Embryonic facial prominence (tissue), 1 donor: Measurements from ENCODE around the gene CHAF1A.

Source experiments
- DNase-seq: peaks from one replicate; pipeline ENCODE4 v3.0.0-alpha.2; 2016; ENCODE audit errors: extremely low spot score

The CHAF1A gene

DNA sequence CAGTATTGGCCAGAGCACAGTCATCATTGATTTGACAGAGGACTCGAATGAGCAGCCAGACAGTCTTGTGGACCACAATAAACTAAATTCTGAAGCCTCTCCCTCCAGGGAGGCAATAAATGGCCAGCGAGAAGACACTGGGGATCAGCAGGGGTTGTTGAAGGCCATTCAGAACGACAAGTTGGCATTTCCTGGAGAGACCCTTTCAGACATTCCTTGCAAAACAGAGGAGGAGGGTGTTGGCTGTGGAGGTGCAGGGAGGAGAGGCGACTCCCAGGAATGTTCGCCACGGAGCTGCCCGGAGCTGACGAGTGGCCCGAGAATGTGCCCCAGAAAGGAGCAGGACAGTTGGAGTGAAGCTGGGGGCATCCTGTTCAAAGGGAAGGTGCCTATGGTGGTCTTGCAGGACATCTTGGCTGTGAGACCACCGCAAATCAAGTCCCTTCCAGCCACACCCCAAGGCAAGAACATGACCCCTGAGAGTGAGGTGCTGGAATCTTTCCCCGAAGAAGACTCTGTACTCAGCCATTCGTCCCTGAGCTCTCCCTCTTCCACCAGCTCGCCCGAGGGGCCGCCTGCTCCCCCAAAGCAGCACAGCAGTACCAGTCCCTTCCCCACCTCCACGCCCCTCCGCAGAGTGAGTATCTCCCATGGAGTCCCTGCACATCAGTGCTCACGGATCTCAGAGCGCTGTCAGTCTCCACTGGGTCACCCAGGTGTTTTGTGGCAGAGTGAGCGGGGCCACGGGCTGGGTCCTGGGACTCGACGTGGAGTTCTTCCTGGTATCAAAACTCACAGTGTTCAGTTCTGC, 6.9 kb downstream of the CHAF1A start:
- no peak for DNase-seq

DNA sequence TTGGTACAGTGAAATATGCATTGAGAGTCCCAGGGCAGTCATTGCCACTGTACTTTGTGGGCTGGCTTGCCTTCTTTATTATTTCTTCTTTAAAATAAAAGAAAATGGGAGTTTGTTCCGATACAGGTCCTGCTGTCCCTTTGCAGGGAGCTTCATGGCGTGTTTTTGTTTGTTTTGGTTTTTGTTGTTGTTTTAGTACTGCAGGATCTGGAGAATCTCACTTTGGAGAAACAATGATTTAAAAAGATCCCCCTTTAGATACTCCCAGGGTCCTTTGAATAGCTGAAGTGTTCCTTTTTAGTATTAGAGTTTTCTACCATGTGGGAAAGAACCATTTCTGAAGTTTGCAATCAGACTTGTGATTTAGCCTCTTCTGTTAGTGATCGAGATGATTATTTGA, 11.1 kb downstream of the CHAF1A start:
- no peak for DNase-seq

DNA sequence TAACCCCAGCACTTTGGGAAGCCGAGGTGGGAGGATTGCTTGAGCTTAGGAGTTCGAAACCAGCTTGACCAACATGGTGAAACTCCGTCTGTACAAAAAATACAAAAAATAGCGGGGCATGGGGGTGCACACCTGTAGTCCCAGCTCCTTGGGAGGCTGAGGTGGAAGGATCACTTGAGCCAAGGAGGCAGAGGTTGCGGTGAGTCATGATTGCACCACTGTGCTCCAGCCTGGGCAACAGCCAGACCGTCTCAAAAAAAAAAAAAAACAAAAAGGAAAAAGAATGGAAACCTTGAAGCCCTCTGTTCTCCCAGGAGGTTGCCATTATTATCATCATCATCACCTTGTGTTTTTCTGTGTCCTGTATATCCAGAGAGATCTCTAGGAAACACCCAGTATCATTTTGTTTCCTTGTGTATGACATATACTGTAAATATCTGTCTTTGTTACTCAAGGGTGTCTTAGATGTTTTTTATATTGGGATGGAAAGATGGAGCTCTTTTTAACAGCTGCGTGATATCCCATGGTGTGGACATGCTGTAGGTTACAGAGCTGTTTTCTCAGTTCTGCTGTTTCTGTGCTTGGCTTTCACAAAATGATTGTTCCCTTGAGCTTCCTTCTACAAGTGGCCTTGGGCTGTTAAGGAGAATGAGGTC, 11.8 kb downstream of the CHAF1A start:
- DNase-seq = no peak

DNA sequence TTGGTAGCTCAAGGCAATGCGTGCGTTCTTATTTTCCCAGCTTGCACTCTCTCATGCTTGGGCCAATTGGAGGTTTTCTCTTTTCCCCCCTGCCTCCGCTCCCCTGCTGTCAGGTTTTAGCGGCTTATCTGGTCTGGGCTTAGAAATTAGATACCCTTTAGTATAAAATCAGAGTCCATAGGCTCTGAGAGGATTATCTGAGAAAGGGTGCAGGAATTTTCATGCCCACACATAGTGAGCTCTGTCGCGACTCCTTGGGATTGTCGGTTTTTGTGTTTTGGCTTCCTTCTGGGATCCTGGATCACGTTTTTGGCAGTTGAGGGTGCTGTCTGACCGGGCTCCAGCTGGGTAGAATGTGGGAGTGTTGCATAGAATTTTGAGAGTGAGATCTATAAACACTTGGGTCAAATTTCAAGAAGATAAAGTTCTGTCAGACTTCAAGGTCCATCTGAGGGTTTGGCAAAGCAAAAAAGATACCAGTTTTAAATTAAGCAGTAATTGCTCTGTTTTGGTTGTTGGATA, 12.4 kb downstream of the CHAF1A start:
- no peak for DNase-seq

DNA sequence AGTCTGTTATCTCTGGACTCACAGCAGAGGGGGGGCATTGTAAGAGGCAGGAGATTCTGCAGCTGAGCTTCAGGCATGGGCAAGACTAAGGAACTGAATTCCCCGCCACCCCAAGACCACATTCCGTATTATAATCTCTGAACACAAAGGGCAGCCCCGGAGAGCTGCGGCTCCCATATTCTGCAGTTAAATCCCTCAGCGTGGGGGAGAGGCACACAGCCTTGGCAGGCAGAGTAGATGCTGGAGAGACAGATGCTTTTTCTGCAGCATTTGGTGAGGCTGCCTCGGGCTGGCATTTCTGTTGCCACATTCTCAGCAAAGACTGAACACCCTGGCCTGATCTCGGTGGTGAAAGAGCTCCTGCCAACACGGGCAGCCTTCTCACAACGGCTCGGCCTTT, 12.9 kb downstream of the CHAF1A start:
- no peak for DNase-seq

DNA sequence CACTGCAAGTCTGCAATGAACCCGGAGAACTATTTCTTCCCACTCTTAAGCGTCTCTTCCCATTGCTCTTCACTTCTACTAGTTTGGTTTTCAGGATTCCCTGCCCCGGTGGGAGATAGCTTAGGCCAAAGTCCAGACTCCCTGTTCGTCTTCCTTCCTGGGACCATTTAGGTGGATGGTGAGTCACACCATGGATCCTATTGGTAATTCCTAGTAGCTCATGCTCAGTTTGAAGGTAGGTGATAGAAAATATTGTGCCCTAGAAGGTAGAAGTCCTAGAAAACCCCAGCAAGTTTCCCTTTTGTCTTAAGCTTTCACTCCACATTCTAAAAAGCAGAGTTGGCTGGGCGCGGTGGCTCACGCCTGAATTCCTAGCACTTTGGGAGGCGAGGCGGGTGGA, 13.8 kb downstream of the CHAF1A start:
- no peak for DNase-seq

DNA sequence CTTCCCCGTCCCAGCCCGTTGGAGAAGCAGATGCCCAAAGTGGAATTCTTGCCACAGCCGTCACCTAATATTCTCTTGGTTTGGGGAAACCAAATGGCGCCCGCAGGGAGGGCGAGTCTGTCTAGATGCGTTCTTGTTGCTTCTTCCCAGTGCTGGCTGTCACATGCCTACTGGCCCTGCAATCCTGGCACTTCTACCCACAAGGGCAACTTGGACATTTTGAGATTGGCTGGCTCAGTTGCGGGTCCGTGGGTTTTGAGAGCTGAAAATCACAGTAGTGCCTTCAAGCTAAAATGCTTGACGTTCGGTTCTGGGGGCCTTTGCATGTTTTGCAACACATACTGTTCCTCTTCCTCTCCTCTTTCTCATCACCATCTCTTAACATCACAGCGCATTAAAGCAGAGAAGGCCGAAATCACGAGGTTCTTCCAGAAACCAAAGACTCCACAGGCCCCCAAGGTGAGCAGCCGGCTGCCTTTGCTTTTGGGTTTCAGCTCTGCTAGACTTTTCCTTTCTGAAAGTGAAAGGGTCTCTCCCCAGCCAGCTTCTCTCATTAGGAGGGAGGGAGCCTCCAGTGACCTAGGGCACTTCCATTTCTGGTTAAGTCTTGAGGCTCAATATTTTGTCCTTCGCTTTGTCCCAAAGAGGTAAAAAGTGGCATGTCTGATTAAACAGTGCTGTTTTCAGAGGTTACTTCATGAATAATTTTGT, 21.1 kb downstream of the CHAF1A start:
- no peak for DNase-seq

DNA sequence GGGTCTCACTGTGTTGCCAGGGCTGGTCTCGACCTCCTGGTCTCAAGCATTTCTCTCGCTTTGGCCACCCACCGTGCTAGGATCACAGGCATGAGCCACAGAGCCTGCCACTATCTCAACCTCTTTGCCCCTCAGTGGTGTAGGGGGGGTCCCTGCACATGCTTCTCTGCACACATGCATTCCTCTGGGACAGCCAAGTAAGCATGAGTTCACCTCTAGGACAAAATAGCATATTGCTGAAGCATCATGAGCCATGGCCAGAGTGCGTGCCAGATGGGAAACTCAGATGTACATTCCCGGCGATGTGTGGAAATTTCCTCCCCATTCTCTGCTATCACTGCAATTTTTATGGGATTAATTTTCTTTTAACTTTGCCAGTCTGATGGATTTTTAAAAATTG, 23.1 kb downstream of the CHAF1A start:
- DNase-seq = no peak

DNA sequence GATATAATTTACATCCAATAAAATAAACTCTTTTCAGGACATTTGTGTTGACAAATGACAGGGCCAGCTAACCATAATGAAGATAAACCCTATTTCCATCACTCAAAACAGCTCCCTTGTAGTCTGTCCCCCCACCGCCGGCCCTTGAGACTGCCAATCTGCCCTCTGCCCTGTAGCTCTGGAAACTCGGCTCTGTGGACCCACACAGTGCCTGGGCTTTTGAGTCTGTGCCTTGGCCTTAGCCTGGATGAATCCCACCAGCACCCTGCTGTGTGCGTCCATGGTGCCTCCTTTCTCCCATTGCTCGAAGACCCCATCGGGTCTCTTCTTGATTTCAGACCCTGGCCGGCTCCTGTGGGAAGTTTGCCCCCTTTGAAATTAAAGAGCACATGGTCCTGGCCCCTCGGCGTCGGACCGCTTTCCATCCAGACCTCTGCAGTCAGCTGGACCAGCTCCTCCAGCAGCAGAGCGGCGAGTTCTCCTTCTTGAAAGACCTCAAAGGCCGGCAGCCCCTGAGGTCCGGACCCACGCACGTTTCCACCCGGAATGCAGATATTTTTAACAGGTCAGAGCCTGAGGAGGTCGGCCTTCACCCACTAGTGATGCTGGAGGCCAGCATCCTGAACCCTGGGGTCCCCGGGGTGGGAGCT, 26.0 kb downstream of the CHAF1A start:
- DNase-seq = no peak

DNA sequence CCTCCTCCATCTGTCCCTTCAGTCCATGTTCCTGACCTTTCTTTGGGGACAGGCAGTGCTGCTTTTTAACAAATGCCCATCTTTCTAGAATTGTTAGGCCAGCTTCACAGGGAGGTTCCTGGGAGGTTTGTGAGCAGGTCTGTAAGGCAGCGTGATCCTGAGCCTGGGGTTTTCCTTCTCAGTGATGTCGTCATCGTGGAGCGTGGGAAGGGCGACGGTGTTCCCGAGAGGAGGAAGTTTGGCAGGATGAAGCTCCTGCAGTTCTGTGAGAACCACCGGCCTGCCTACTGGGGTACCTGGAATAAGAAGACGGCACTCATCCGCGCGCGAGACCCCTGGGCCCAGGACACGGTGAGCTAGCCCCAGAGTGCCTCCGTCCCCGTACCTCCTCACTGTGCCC, 26.8 kb downstream of the CHAF1A start:
- DNase-seq = no peak

DNA sequence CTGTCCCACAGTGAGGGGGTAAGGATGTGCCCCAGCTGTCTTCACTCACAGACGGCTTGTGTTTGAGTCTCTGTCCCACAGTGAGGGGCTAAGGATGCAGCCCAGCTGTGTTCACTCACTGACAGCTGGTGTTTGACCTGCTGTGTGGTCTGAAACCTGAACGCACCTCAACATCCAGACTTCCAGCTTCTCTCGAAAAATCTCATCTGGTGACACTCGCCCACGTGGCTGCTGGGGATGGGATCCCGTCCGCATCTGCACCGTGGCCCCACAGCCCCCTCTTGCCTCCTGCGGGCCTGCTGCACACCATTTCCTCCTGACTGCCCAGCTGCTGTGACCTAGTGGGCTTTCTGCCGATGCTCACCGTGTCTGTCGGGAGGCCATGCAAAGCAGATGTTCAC, 27.3 kb downstream of the CHAF1A start:
- DNase-seq = no peak

DNA sequence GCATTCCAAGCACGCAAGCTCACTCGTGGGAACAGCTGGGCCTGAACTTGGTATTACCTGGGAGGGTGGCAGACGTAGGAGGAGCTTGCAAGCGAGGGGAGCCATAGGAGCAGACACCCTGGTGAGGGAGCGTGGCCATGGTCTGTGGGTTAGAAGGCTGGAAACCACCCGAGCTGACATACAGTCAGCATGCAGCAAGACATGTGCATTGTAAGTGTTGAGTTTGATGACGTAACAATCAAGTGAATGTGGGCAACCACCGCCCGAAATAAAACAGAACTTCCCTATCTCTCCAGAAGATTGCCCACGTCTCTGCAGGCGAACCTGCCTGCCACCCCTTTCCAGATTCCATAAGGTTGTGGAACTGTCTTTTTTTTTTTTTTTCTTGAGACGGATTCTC, 28.3 kb downstream of the CHAF1A start:
- DNase-seq = no peak

DNA sequence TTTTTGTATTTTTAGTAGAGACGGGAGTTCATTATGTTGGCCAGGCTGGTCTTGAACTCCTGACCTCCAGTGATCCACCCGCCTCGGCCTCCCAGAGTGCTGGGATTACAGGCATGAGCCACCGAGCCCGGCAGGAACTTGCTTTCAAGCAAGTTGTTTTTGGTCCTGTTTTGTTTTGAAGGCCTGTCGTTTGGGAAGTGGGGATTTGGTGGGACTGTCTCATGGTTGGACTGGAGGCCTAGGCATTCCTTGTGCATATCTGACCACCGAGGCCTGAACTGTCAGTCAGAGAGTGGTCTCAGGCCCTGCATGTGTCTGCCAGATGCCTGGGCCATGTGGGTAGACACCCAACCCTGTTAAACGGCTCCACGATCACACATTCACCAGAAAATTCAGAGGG, 28.9 kb downstream of the CHAF1A start:
- DNase-seq = no peak

DNA sequence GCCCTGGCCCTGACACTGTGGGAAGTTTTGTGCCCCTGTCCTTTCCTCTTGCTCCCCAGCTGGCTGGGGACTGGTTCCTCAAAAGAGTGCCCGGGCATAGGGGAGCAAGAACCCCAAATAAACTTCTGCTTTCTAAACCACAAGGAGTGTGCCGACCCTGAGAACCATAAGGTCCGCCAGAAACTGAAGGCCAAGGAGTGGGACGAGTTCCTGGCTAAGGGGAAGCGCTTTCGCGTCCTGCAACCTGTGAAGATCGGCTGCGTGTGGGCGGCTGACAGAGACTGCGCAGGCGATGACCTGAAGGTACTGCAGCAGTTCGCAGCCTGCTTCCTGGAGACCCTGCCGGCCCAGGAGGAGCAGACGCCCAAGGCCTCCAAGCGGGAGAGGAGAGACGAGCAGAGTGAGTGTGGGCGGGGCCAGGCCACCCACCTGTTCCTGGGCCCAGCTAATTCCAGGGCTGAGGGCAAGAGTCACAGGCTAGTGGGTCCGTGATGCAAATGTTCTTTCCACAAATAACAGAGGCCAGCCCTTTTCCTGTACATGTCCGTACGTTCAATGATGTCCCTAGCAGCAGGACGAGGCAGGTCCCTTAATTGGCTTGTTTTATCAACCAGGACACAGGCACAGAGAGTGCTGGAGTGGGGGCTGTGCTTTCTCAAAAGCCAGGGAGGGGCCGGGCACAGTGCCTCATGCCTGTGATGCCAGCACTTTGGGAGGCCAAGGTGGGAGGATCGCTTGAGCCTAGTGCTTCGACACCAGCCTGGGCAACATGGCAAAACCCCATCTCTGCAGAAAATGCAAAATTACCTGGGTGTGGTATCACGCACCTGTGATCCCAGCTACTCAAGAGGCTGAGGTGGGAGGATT, 29.6 kb downstream of the CHAF1A start:
- no peak for DNase-seq

DNA sequence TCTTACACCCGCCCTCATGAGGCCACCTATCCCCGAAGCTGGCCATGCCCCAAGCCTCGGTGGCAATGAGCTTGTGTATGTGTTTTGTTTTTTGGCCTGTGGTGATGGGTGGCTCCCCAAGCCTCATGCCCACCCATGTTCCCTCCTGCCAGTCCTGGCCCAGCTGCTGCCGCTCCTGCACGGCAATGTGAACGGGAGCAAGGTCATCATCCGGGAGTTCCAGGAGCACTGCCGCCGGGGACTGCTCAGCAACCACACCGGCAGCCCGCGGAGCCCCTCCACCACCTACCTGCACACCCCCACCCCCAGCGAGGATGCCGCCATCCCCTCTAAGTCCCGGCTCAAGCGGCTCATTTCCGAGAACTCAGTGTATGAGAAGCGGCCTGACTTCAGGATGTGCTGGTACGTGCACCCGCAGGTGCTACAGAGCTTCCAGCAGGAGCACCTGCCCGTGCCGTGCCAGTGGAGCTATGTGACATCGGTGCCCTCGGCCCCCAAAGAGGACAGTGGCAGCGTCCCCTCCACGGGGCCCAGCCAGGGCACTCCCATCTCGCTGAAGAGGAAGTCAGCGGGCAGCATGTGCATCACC, 30.6 kb downstream of the CHAF1A start:
- DNase-seq = no peak

DNA sequence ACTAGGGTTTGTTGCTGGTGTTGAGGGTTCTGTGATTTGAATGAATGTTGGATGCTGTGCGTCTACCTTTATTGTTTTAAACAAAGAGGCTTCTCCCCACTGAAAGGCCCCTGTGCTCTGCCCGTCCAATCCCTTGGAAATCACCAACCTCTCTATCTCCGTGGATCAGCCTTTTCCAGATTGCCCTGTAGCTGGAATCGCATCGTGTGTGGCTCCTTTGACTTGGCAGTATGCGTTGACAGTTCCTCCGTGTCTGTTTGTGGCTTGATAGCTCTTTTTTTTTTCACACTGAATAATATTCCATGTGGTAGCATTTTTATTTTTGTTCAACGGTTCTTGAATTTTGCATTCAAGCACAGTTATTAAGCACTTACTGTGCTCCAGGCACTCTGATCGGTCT, 32.0 kb downstream of the CHAF1A start:
- DNase-seq = no peak

DNA sequence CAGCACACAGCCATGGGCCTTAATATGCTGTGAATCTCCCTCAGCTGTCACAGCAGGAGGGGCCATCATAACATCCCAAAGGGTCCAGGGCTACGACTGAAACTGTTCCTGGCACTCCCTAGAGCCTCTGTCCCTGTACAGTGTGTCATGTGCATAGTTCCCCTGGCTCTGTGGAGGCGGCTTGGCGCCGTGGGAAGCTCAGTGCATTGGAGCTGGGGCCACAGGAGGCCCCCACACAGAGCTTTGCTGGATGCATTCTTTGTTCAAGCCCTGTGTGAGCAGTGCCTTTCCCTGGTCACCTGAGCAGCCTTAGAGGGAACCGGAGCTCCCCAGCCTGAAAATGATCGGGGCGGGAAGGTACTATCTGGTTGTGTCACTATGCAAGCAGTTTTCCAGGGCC, 33.8 kb downstream of the CHAF1A start:
- DNase-seq = no peak

DNA sequence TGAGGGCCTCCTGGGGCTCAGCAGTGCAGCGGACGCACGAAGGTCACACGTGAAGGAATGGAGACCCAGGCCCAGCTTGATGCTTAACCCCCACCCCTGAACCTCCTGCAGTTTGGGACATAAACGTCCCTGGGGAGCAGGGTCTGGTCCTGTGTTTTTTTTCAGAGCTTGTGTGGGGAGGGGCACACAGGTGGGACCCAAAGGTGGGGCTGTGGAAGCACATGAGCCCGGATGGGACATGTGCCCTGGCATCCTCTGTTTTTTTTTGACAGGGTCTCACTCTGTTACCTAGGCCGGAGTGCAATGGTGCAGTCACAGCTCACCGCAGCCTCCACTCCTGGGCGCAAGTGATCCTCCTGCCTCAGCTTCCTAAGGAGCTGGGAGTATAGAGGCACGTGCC, 34.7 kb downstream of the CHAF1A start:
- no peak for DNase-seq

DNA sequence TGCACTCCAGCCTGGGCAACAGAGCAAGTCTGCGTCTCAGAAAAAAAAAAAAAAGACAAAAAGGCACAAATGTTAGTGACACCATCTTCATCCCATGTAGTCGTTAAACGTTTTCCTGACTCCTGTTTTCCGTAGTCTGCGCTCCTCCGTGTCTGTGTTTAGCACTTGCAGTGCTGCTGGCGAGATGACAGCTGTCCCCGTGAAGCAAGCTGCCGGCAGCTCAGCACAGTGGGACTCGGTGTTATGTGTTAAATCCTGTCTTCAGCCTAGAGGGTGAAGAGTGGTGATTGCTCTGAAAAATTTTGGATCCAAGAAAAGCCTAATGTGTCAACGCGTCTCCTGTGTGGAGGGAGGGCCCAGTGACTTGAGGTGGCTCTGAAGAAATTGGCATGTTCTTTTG, 36.8 kb downstream of the CHAF1A start:
- DNase-seq = no peak

DNA sequence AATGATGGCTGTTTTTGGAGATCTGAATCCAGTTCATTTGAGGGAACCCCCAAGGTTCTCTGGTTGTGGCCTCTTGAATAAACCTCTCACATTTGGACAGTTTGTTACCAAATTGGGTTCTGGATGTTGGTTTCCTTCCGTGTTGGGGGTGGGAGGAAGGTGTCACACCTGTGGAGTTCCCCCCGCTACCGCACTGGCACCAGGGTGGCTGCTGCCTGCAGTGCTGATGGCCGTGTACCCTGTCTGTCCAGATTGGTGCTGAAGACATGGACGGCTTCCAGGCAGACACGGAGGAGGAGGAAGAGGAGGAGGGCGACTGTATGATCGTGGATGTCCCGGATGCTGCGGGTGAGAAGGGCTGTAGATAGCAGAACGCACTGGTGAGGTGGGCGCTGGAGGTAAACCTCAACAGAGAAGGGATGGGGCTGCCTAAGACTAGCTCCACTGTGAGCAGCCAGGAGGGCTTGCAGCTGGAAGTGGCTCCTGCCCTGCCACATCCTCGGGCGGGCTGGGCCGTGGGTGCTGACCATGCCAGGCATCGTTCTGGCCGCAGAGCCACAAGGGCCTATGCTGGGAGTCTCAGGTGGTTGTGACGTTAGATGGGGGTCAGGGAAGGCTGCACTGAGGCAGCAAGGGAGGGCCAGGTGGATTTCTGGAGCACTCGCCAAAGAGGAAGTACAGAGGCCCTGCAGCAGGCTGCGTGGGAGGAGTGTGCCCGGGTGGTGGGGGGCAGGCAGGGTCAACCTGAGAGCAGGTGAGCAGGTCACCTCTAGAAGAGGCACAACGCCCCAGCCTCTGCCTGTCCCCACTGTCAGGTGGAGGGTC, 39.8 kb downstream of the CHAF1A start:
- no peak for DNase-seq
